ENCODE measurements around the gene RFXAP.
"Not testable (repeated sequence)": the region's sequence is repeated elsewhere in the genome, so short reads cannot be mapped to it uniquely, and the experiment has no call there.

RFXAP gene

GRCh38 chr13:36818804-36819738 is at the start of gene RFXAP:
Gene RFXAP, plus strand, starts transcription at chr13:36819222. Its CDS starts 136 bp downstream, at chr13:36819358.
- DNase-seq (ENCODE audit: low read depth) = peak; percentile 24

GRCh38 chr13:36769545-36769944 is 49.5 kb upstream of the RFXAP start:
- DNase-seq (ENCODE audit: low read depth) = no peak

- no peak for DNase-seq (ENCODE audit: low read depth)
Observed at GRCh38 chr13:36770741-36771140, 48.3 kb upstream of the RFXAP start.

- no peak for DNase-seq (ENCODE audit: low read depth)
Observed at GRCh38 chr13:36772853-36773252, 46.2 kb upstream of the RFXAP start.

DNA sequence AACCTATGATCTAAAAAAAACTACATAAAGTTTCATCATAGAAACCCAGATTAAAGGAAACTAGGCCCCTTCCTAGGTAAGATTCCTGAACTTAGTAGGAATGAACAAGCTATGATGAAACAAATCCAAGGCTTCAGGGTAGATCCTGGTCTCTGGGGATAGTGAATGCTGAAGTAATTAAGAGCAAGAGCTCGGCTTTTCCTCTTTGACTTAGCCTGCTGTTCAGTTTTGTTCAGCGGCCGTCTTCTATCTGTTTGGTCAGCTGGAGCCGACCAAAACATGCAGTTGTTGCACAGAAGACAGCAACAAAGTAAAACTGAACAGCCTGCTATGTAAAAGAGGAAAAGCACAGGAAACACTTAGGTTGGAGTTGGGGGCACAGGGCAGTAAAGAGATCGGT is 44.1 kb upstream of the RFXAP start:
- DNase-seq (ENCODE audit: low read depth) = no peak

GRCh38 chr13:36776175-36776574 is 42.8 kb upstream of the RFXAP start:
- no peak for DNase-seq (ENCODE audit: low read depth)

GRCh38 chr13:36778083-36778671 is 40.8 kb upstream of the RFXAP start:
- DNase-seq (ENCODE audit: low read depth) = no peak

DNA sequence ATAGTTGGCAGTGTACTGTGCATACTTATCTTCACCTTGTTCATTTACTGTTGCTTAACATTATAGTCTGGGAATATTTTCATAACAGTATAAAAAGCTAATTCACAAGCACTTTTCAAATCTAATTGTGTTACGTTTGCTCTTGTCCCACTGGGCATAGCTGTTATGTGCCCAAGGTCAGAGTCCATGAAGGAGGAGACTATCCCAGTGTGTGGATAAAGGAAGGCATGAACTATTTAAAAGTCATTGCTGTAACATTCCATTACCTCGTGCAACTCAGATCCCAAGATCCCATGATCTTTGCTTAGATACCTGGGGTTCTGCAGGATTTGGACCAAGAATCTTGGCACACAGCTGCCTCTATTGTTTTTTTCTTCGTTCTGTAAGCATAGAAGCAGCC is 35.1 kb upstream of the RFXAP start:
- no peak for DNase-seq (ENCODE audit: low read depth)

- DNase-seq (ENCODE audit: low read depth) = not testable (repeated sequence)
Observed at GRCh38 chr13:36786175-36786574, 32.8 kb upstream of the RFXAP start.

DNA sequence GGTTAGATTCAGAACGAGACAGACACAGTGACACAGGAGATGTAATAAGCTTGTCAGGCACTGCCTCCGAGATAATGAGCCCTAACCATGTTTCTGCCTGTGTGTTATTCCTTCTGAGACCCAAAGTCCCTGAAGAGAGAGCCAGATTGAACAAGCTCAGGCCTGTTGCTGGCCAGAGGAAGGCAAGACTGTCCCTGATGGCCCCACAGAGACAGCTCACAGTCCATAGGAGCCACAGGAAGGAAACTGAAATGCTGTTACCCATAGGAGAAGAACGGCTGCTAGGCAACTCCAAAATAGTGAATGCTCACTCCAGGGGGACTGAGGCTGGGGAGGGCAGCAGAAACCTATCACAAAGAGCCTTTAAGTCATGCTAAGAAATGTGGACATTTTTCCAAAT is 31.8 kb upstream of the RFXAP start:
- DNase-seq (ENCODE audit: low read depth) = no peak

DNA sequence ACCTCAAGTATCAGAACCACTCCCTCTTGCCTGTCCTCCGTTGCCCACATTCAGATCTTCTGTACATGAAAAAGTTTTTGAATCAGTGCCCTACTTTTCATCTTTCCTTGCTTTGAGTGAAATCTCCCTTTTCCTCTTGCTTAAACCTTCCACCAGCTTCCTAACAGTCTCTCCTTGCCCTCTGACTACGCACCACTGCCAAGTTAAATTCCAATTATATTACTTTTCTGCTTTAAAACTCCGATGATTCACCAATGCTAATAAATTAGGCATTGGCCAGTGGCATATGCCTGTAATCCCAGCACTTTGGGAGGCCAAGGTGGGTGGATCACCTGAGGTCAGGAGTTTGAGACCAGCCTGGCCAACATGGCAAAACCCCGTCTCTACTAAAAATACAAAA is 30.7 kb upstream of the RFXAP start:
- peak; percentile 16 for DNase-seq (ENCODE audit: low read depth)

DNA sequence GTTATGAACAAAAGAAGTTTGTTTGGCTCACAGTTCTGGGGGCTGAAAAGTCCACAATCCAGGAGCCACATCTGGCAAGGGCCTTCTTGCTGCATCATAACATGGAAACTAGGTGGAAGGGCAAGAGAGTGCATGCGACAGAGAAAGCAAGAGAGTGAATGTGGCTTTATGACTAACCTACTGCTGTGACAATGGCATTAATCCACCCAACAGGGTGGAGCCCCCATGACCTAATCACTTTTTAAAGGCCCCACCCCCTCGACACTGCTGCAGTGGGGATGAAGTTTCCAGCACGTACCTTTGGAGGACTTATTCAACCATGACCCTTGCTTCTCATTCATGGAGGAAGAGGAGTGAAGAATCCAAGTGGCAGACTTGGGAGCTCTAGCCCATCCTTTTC is 30.0 kb upstream of the RFXAP start:
- DNase-seq (ENCODE audit: low read depth) = no peak

- no peak for DNase-seq (ENCODE audit: low read depth)
Observed at GRCh38 chr13:36789730-36790129, 29.3 kb upstream of the RFXAP start.

DNA sequence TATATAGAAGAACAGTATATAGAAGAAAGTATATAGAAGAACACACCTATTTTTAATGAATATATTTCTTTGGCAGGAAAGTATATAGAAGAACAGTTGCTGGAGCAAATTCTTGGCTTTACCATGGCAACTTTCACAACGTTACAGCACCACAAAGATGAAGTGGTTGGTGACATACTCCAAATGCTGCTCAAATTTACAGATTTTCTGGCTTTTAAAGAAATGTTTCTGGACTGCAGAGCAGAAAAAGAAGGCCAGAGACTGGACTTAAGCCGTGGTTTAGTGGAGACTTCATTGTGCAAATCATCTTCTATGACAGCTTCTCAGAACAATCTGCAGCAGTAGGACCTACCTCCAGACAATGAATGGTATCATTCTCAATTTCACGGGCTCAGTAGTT is 24.3 kb upstream of the RFXAP start:
- no peak for DNase-seq (ENCODE audit: low read depth)

GRCh38 chr13:36795463-36795862 is 23.6 kb upstream of the RFXAP start:
- DNase-seq (ENCODE audit: low read depth) = no peak

GRCh38 chr13:36796052-36796451 is 23.0 kb upstream of the RFXAP start:
- no peak for DNase-seq (ENCODE audit: low read depth)

- no peak for DNase-seq (ENCODE audit: low read depth)
Observed at GRCh38 chr13:36801035-36801434, 18.0 kb upstream of the RFXAP start.

- DNase-seq (ENCODE audit: low read depth) = no peak
Observed at GRCh38 chr13:36804588-36804987, 14.4 kb upstream of the RFXAP start.

DNA sequence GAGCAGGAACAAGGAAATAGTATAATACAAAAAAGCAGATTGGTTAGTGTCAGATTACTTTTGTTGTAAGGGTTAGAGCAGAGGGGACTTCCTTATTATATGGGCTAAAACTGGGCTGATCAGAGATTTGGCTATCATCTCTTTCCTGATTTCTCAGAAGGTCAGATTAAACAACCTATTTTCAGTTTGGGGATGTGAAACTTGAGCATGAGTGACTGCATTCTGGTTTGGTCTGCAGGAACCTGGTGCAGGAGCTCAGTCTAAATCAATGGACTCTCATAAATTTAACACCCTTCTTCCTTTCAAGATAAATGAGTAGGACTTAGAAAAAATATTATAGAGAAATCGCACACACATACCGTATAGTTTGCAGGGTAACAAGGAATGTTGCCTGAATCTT is 12.9 kb upstream of the RFXAP start:
- no peak for DNase-seq (ENCODE audit: low read depth)

- no peak for DNase-seq (ENCODE audit: low read depth)
Observed at GRCh38 chr13:36807616-36808015, 11.4 kb upstream of the RFXAP start.

DNA sequence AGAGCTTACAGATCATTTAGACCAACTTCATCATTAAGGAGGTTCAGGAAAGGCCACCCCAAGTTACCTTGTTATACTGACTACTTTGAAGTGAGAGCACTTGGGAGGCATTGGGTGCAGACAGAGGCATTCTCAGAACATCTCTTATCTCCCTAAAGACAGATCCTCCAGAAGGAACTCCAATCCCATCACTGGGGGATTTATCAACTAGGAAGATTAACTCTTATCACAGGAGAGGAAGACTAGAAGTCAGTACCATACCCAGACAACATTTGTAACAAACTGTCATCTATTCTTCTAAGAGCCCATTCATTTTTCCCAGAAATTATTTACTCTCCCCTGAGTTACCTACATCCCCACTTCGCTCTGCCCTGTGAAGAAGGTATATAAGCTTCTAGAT is 5.8 kb upstream of the RFXAP start:
- DNase-seq (ENCODE audit: low read depth) = no peak

- DNase-seq (ENCODE audit: low read depth) = no peak
Observed at GRCh38 chr13:36814465-36814864, 4.6 kb upstream of the RFXAP start.

GRCh38 chr13:36815062-36815461 is 4.0 kb upstream of the RFXAP start:
- DNase-seq (ENCODE audit: low read depth) = no peak
